Caco-2 (cell line): ENCODE results near the gene CACNA1G. TPM values are rescaled to one million over a fixed set of nuclear protein-coding genes. Genes with fewer than 3 reads are reported as not detected.

Source experiments
- BruUV-seq: library from RNA; stranded (reverse); fragments of 400-500 nt; replicated peaks from 2 replicates; lab custom pipeline; 2021; lab: Mats Ljungman, UMichigan
- CTCF ChIA-PET: fragments of 300-600 bp; sonication (Branson Sonifier 250); formaldehyde crosslinking; loops from one replicate; lab custom pipeline; 2022; ENCODE audit warnings: antibody characterized with exemption; lab: Charles Lee
- POLR2A ChIA-PET: fragments of 300-600 bp; sonication (Branson Sonifier 250); formaldehyde crosslinking; loops from one replicate; lab custom pipeline; 2022; ENCODE audit warnings: antibody characterized with exemption; lab: Charles Lee
- DNase-seq, 2 experiments: peaks; one replicate each; pipeline versions ENCODE4 v3.0.0 to v3.0.0-alpha.2; 2020 to 2022
- H3K27me3 ChIP-seq: replicated peaks from 2 replicates; pipeline ENCODE4 v1.6.0; 2011; ENCODE audit warnings: low read length; ENCODE audit not compliant: control insufficient read depth, insufficient read depth
- H3K36me3 ChIP-seq: 2 replicates; pipeline ENCODE4 v1.5.1; 2011; ENCODE audit warnings: low read length; ENCODE audit not compliant: control insufficient read depth, insufficient read depth
- H3K4me1 ChIP-seq: fragments of 250-450 bp; sonication (Bioruptor Pico); 2 replicates; pipeline ENCODE4 v1.5.1; 2020; ENCODE audit warnings: mild to moderate bottlenecking
- H3K4me3 ChIP-seq: 2 replicates; pipeline ENCODE4 v1.5.1; 2011; ENCODE audit warnings: low read depth, mild to moderate bottlenecking, control low read depth, low read length
- H3K9me3 ChIP-seq: fragments of 250-450 bp; sonication (Bioruptor Pico); 2 replicates; pipeline ENCODE4 v1.5.1; 2020; ENCODE audit warnings: mild to moderate bottlenecking, moderate library complexity
- H3K27ac Mint-ChIP-seq: one replicate; pipeline ENCODE4 v1.8.0; 2022; ENCODE audit warnings: mixed read lengths; ENCODE audit not compliant: unreplicated experiment
- H3K27me3 Mint-ChIP-seq: one replicate; pipeline ENCODE4 v1.8.0; 2022; ENCODE audit warnings: mixed read lengths; ENCODE audit not compliant: insufficient read depth, unreplicated experiment
- H3K36me3 Mint-ChIP-seq: one replicate; pipeline ENCODE4 v1.8.0; 2022; ENCODE audit warnings: mild to moderate bottlenecking, mixed read lengths; ENCODE audit not compliant: insufficient read depth, unreplicated experiment
- H3K4me1 Mint-ChIP-seq: one replicate; pipeline ENCODE4 v1.8.0; 2022; ENCODE audit warnings: low read depth, mixed read lengths; ENCODE audit not compliant: unreplicated experiment
- H3K4me3 Mint-ChIP-seq: one replicate; pipeline ENCODE4 v1.8.0; 2022; ENCODE audit warnings: mild to moderate bottlenecking, moderate library complexity, mixed read lengths; ENCODE audit not compliant: unreplicated experiment
- H3K9me3 Mint-ChIP-seq: one replicate; pipeline ENCODE4 v1.8.0; 2022; ENCODE audit warnings: mixed read lengths; ENCODE audit not compliant: unreplicated experiment
- intact Hi-C: fragments of 100-400 bp; cut with micrococcal nuclease; formaldehyde crosslinking; loops from one replicate; pipeline ENCODE4 v1.10.0; 2022; ENCODE audit not compliant: unreplicated experiment
- total RNA-seq: library from RNA; stranded (reverse); gene quantifications from 2 replicates; pipeline ENCODE4 v1.2.3, GENCODE V29; 2022
- TF ChIP-seq, protein P1 (sequence below), 2 experiments: fragments of 200-600 bp in 1 of 2; IDR thresholded peaks; 1 replicate in 1 of 2; 2 replicates in 1 of 2; pipeline versions ENCODE4 v1.5.1 to v1.8.0; 2011 to 2022; ENCODE audit warnings: antibody characterized with exemption in 1 of 2, control low read depth in 1 of 2, inconsistent platforms in 1 of 2, low read depth in 1 of 2, low read length in 1 of 2, mild to moderate bottlenecking in 1 of 2, moderate library complexity in 1 of 2; ENCODE audit not compliant: insufficient read depth in 1 of 2, severe bottlenecking in 1 of 2, unreplicated experiment in 1 of 2

The CACNA1G gene
- total RNA-seq, 1 experiment from 2014 or later: 1.4 TPM

- no peaks in the 10 kb centered on the region for H3K27me3 Mint-ChIP-seq
- POLR2A ChIA-PET: no interaction called here
- intact Hi-C loops: no loop called here
Observed at GRCh38 chr17:50631195-50631907, 70.8 kb downstream of the CACNA1G start.

DNA sequence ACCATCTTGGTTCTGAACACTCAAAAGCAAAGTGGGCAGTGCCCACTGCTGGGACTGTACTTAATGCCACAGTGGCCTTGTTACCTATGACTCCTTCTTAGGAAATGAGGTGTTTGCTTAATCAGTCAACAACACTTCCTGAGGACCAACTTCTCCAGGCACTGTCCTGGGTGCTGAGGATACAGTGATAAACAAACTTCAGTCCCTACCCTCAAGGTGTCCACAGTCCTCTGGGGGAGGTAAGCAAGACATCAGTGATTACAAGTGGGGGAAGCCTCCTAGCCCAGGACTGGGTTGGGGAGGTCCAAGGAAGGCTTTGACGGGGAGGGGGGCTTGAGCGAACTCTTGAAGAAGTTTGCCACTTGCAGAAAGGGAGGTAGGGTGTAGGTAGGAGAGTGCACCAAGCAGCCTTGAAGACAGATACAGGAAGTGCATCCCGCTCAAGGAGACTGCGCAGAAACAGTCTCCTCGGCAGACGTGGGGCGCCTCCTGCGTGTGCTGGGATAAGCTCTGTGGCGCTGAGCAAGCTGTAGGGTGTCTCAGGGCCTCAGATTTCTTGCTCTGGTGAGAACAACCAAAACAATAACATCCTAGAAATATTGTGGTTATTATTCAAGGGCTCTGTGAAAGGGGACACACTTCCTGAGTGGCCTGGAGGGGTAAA, 71.5 kb downstream of the CACNA1G start:
- Mint-ChIP-seq H3K4me3 (no peak overlapping the region), H3K9me3 (no peaks in the 10 kb centered on the region), H3K4me1 (peaks cover 47% of the 10 kb centered on the region), H3K36me3 (peaks cover 5% of the 10 kb centered on the region), H3K27me3 (no peaks in the 10 kb centered on the region), H3K27ac (no peak overlapping the region)
- no peak for DNase-seq
- H3K4me3 ChIP-seq: no peak overlapping the region
- no peaks in the 10 kb centered on the region for H3K27me3 ChIP-seq
- H3K4me1 ChIP-seq: peaks cover 53% of the 10 kb centered on the region
- no TSS peak for BruUV-seq
- intact Hi-C loops: no loop called here
- CTCF ChIA-PET: interaction anchor here (0.7 to 10.6 kb wide), 7 partner anchors 47 to 83 kb away, joined by 4 to 272 read pairs (median 5); partner anchors contain the start of gene SPATA20
- H3K36me3 ChIP-seq: no peaks in the 10 kb centered on the region
- TF ChIP-seq, protein P1, sequence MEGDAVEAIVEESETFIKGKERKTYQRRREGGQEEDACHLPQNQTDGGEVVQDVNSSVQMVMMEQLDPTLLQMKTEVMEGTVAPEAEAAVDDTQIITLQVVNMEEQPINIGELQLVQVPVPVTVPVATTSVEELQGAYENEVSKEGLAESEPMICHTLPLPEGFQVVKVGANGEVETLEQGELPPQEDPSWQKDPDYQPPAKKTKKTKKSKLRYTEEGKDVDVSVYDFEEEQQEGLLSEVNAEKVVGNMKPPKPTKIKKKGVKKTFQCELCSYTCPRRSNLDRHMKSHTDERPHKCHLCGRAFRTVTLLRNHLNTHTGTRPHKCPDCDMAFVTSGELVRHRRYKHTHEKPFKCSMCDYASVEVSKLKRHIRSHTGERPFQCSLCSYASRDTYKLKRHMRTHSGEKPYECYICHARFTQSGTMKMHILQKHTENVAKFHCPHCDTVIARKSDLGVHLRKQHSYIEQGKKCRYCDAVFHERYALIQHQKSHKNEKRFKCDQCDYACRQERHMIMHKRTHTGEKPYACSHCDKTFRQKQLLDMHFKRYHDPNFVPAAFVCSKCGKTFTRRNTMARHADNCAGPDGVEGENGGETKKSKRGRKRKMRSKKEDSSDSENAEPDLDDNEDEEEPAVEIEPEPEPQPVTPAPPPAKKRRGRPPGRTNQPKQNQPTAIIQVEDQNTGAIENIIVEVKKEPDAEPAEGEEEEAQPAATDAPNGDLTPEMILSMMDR (IDR thresholded peaks at IDR 0.05; ENCODE audit: insufficient read depth in 1 of 2, low read depth in 1 of 2, low read length in 1 of 2, severe bottlenecking in 1 of 2, unreplicated experiment in 1 of 2): no peak
- no peaks in the 10 kb centered on the region for H3K9me3 ChIP-seq
- POLR2A ChIA-PET: no interaction called here

More at GRCh38 chr17:50631195-50631907, 70.8 kb downstream of the CACNA1G start:
- H3K27ac Mint-ChIP-seq: no peak overlapping the region
- no peaks in the 10 kb centered on the region for H3K9me3 Mint-ChIP-seq
- peaks cover 45% of the 10 kb centered on the region for H3K4me1 Mint-ChIP-seq
- H3K36me3 Mint-ChIP-seq: peaks cover 5% of the 10 kb centered on the region
- TF ChIP-seq, protein P1 (IDR thresholded peaks at IDR 0.05; ENCODE audit: insufficient read depth in 1 of 2, low read depth in 1 of 2, low read length in 1 of 2, severe bottlenecking in 1 of 2, unreplicated experiment in 1 of 2): no peak
- Histone ChIP-seq H3K4me1 (peaks cover 50% of the 10 kb centered on the region), H3K4me3 (no peak overlapping the region), H3K9me3 (no peaks in the 10 kb centered on the region), H3K27me3 (no peaks in the 10 kb centered on the region), H3K36me3 (no peaks in the 10 kb centered on the region)
- no peak overlapping the region for H3K4me3 Mint-ChIP-seq
- no peak for DNase-seq
- CTCF ChIA-PET: interaction anchor here (0.5 to 10.6 kb wide), 8 partner anchors 8 to 83 kb away, joined by 4 to 272 read pairs (median 10); partner anchors contain the start of gene SPATA20
- BruUV-seq: no TSS peak

- no peaks in the 10 kb centered on the region for H3K36me3 ChIP-seq
- TF ChIP-seq, protein P1 (IDR thresholded peaks at IDR 0.05; ENCODE audit: insufficient read depth in 1 of 2, low read depth in 1 of 2, low read length in 1 of 2, severe bottlenecking in 1 of 2, unreplicated experiment in 1 of 2): no peak
- H3K4me1 ChIP-seq: peaks cover 54% of the 10 kb centered on the region
- H3K27me3 ChIP-seq: no peaks in the 10 kb centered on the region
- intact Hi-C loops: no loop called here
- POLR2A ChIA-PET: interaction anchor here (0.6 kb wide), 1 partner anchor 87 kb away, joined by 3 read pairs; the partner anchor contains the start of gene LUC7L3
- no TSS peak for BruUV-seq
- H3K36me3 Mint-ChIP-seq: peaks cover 5% of the 10 kb centered on the region
- CTCF ChIA-PET: interaction anchor here (0.7 to 4.4 kb wide), 6 partner anchors 9 to 83 kb away, joined by 4 to 50 read pairs (median 5); no protein-coding TSS in a partner anchor
- no peak overlapping the region for H3K4me3 ChIP-seq
- peak overlapping the region; percentile 58 for H3K4me3 Mint-ChIP-seq
- H3K27ac Mint-ChIP-seq: peak overlapping the region; percentile 1
- peaks cover 45% of the 10 kb centered on the region for H3K4me1 Mint-ChIP-seq
- H3K9me3 Mint-ChIP-seq: no peaks in the 10 kb centered on the region
- no peaks in the 10 kb centered on the region for H3K9me3 ChIP-seq
- H3K27me3 Mint-ChIP-seq: no peaks in the 10 kb centered on the region
- no peak for DNase-seq
Observed at GRCh38 chr17:50632637-50633036, 72.1 kb downstream of the CACNA1G start.
